HCT116 (cell line): Measurements from ENCODE around the gene GABRA4.

ENCODE experiments used
- CEBPB ChIP-seq: IDR thresholded peaks from 2 replicates; pipeline ENCODE4 v1.6.1; 2012; ENCODE audit warnings: low read depth
- ELF1 ChIP-seq: IDR thresholded peaks from 2 replicates; pipeline ENCODE4 v1.6.1; 2012; ENCODE audit warnings: low read depth, borderline replicate concordance
- EZH2 ChIP-seq: fragments of 200-600 bp; sonication (generic); IDR thresholded peaks from 2 replicates; pipeline ENCODE4 v1.6.1; 2017; ENCODE audit warnings: antibody characterized with exemption, mixed run types
- EZH2phosphoT487 ChIP-seq: fragments of 200-600 bp; IDR thresholded peaks from 2 replicates; pipeline ENCODE4 v1.6.1; 2018; ENCODE audit warnings: antibody characterized with exemption, borderline replicate concordance
- JUND ChIP-seq: IDR thresholded peaks from 2 replicates; pipeline ENCODE4 v1.6.1; 2012
- POLR2A ChIP-seq: IDR thresholded peaks from 2 replicates; pipeline ENCODE4 v1.7.0; 2011; ENCODE audit warnings: borderline replicate concordance; ENCODE audit not compliant: insufficient read depth, insufficient read length; ENCODE audit errors: extremely low read depth
- POLR2AphosphoS5 ChIP-seq: IDR thresholded peaks from 2 replicates; pipeline ENCODE4 v1.6.1; 2011; ENCODE audit warnings: mild to moderate bottlenecking, low read depth, low read length, moderate library complexity
- RAD21 ChIP-seq: IDR thresholded peaks from 2 replicates; pipeline ENCODE4 v1.6.1; 2012; ENCODE audit warnings: low read depth, mild to moderate bottlenecking
- SP1 ChIP-seq: IDR thresholded peaks from 2 replicates; pipeline ENCODE4 v1.6.1; 2012; ENCODE audit warnings: low read depth
- ZNF274 ChIP-seq: fragments of 200-500 bp; sonication (Bioruptor generic); IDR thresholded peaks from 2 replicates; pipeline ENCODE4 v1.6.1; 2014; ENCODE audit warnings: mild to moderate bottlenecking, low read depth, low read length, inconsistent platforms
- TF ChIP-seq, protein P1 (sequence below), 3 experiments: fragments of 200-600 bp in 1 of 3; sonication (generic) in 1 of 3; IDR thresholded peaks in 2 of 3; conservative IDR thresholded peaks in 1 of 3; 2 replicates each; pipeline ENCODE4 v1.5.1; 2012 to 2017; ENCODE audit warnings: low read depth in 2 of 3, low read length in 2 of 3, antibody characterized with exemption in 1 of 3, borderline replicate concordance in 1 of 3, control low read depth in 1 of 3, mild to moderate bottlenecking in 1 of 3, mixed read lengths in 1 of 3, mixed run types in 1 of 3, moderate library complexity in 1 of 3; ENCODE audit not compliant: insufficient read depth in 1 of 3
- TF ChIP-seq, protein P2 (sequence below): IDR thresholded peaks from 2 replicates; pipeline ENCODE4 v1.6.1; 2012; ENCODE audit warnings: low read depth
- TF ChIP-seq, protein P3 (sequence below): IDR thresholded peaks from 2 replicates; pipeline ENCODE4 v1.6.1; 2012

DNA sequence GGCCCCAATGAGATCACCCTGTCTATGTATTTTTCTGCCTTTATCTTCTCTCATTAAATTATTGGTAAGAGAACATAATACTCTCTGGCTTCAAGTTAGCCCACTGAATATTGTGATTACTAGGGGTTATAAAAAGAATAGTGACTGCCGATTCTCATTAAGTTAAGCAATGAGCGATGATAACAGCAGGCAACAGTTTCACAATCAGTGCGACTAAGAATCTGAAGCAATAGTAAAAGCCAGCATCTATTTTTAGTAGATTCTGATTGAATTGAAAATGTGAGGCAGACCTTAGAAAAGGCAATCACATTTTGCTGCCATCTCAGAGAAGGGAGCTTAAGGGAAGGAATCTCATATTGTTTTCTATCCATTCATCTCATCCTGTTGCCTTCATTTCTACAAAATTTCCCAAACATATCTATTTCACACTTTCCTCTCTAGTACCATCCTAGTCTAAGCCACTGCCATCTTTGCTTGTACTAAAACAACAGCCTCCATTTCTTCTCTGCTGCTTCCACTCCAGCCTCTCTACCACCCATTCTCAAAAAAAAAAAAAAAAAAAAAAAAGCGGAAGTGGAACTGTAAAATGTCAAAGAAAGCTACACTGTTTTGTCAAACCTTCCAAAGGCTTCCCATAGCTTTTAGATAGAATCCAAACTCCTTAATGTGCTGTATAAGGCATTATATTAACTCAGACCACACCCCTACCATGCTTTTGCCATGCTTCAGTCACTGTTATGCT lies 17.4 kb downstream of the GABRA4 start:
- TF ChIP-seq, protein P1, sequence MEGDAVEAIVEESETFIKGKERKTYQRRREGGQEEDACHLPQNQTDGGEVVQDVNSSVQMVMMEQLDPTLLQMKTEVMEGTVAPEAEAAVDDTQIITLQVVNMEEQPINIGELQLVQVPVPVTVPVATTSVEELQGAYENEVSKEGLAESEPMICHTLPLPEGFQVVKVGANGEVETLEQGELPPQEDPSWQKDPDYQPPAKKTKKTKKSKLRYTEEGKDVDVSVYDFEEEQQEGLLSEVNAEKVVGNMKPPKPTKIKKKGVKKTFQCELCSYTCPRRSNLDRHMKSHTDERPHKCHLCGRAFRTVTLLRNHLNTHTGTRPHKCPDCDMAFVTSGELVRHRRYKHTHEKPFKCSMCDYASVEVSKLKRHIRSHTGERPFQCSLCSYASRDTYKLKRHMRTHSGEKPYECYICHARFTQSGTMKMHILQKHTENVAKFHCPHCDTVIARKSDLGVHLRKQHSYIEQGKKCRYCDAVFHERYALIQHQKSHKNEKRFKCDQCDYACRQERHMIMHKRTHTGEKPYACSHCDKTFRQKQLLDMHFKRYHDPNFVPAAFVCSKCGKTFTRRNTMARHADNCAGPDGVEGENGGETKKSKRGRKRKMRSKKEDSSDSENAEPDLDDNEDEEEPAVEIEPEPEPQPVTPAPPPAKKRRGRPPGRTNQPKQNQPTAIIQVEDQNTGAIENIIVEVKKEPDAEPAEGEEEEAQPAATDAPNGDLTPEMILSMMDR (IDR thresholded peaks at IDR 0.05 in 2 of 3, conservative IDR thresholded peaks at IDR 0.05 in 1 of 3; ENCODE audit: borderline replicate concordance in 1 of 3, insufficient read depth in 1 of 3, low read depth in 2 of 3, low read length in 2 of 3): no peak
- no peak for TF ChIP-seq EZH2
- TF ChIP-seq, protein P2, sequence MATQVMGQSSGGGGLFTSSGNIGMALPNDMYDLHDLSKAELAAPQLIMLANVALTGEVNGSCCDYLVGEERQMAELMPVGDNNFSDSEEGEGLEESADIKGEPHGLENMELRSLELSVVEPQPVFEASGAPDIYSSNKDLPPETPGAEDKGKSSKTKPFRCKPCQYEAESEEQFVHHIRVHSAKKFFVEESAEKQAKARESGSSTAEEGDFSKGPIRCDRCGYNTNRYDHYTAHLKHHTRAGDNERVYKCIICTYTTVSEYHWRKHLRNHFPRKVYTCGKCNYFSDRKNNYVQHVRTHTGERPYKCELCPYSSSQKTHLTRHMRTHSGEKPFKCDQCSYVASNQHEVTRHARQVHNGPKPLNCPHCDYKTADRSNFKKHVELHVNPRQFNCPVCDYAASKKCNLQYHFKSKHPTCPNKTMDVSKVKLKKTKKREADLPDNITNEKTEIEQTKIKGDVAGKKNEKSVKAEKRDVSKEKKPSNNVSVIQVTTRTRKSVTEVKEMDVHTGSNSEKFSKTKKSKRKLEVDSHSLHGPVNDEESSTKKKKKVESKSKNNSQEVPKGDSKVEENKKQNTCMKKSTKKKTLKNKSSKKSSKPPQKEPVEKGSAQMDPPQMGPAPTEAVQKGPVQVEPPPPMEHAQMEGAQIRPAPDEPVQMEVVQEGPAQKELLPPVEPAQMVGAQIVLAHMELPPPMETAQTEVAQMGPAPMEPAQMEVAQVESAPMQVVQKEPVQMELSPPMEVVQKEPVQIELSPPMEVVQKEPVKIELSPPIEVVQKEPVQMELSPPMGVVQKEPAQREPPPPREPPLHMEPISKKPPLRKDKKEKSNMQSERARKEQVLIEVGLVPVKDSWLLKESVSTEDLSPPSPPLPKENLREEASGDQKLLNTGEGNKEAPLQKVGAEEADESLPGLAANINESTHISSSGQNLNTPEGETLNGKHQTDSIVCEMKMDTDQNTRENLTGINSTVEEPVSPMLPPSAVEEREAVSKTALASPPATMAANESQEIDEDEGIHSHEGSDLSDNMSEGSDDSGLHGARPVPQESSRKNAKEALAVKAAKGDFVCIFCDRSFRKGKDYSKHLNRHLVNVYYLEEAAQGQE: no peak
- no peak for TF ChIP-seq POLR2A
- TF ChIP-seq, protein P3, sequence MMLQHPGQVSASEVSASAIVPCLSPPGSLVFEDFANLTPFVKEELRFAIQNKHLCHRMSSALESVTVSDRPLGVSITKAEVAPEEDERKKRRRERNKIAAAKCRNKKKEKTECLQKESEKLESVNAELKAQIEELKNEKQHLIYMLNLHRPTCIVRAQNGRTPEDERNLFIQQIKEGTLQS: no peak
- no peak for TF ChIP-seq EZH2phosphoT487
- no peak for TF ChIP-seq CEBPB
- TF ChIP-seq RAD21: no peak
- no peak for TF ChIP-seq POLR2AphosphoS5
- TF ChIP-seq JUND: no peak
- TF ChIP-seq ELF1: no peak
- no peak for TF ChIP-seq ZNF274
- TF ChIP-seq SP1: no peak
